ENCODE measurements around the gene KCTD8.
"Not testable (repeated sequence)": the region's sequence is repeated elsewhere in the genome, so short reads cannot be mapped to it uniquely, and the experiment has no call there.

Gene KCTD8

GRCh38 chr4:44320833-44321232, 127.8 kb downstream of the KCTD8 start:
- DNase-seq = no peak

- DNase-seq = no peak
These were observed 129.5 kb downstream of the KCTD8 start for GRCh38 chr4:44319129-44319528.

- no peak for DNase-seq
These were observed 134.9 kb downstream of the KCTD8 start for GRCh38 chr4:44313702-44314101.

GRCh38 chr4:44287505-44287904, 161.1 kb downstream of the KCTD8 start:
- no peak for DNase-seq

- no peak for DNase-seq
These were observed 169.1 kb downstream of the KCTD8 start for GRCh38 chr4:44279469-44279868.

GRCh38 chr4:44279066-44279465, 169.5 kb downstream of the KCTD8 start:
- DNase-seq = no peak

DNA sequence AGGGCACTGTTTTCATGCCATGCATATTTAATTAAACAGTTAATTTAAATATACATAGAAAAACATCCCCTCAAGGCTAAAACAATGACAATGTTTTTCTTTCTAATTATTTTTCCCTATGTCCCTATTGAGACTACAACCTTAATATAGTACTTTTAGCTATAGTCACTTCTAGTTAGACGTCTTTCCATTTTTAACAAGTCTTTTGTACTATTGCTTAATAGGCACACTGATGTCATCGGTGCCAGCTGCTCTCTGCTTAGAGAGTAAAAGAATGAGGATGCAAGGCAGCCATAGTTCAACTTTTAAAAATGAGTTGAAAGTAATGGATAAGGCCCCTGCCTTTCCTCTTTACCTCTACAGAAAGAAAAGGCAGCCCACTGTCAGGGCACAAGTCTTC, 191.1 kb downstream of the KCTD8 start:
- DNase-seq = no peak

- no peak for DNase-seq
These were observed 192.2 kb downstream of the KCTD8 start for GRCh38 chr4:44256414-44256813.

DNA sequence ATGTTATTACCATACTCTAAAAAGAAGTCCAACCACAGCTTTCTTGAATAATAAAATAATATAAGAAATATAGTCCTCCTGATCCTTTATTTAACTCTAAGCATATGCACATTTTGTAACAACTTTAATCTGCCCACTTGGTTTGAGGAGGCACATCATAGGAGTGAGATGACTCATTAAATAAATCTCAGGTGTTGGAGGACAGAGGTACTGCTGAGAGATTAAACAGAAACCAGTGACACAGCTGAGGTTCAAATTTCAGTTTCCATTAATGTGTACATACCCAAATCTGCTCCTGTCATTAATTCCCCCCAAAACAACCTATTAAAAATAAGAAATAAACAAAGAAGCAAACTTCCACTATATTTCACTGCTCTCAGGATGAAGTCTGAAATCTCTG, 211.0 kb downstream of the KCTD8 start:
- DNase-seq = no peak

DNA sequence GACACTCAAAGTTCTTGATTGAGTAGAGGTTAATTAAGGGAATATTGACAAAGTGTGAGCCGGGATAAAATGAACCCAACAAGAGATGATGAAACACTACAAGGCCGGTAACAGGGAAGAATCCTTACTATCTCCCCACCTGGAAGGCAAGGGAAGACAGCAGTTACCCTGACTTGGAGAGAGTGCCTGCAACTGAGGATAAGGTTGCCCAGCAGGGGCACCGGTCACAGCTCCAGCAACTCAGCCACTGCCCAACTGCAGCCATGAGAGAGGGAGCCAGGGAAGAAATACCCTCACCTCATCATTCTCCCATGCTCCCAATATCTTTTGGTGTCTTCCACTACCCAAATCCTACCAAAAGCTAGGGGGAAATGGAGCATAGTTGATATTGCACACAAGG, 212.7 kb downstream of the KCTD8 start:
- DNase-seq = no peak

- no peak for DNase-seq
These were observed 216.3 kb downstream of the KCTD8 start for GRCh38 chr4:44232262-44232661.

GRCh38 chr4:44231006-44231405, 217.6 kb downstream of the KCTD8 start:
- no peak for DNase-seq

DNA sequence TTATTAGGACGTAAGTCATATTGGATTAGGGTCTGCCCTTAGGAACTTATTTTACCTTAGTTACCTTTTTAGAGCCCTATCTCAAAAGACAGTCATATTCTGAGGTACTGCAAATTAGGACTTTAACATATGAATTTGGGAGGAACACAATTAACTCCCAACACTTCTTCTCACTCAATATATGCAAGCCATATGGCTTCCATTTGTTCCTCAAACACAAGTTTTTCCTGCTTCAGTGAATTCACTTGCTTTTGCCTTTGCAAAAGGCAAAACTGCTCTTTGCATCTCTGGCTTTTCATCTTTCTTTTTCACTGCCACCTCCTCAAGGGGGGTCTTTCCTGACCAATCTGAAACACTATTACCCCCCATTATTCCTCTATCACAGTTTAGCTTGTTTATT, 220.3 kb downstream of the KCTD8 start:
- no peak for DNase-seq

- DNase-seq = no peak
These were observed 227.2 kb downstream of the KCTD8 start for GRCh38 chr4:44221407-44221806.

DNA sequence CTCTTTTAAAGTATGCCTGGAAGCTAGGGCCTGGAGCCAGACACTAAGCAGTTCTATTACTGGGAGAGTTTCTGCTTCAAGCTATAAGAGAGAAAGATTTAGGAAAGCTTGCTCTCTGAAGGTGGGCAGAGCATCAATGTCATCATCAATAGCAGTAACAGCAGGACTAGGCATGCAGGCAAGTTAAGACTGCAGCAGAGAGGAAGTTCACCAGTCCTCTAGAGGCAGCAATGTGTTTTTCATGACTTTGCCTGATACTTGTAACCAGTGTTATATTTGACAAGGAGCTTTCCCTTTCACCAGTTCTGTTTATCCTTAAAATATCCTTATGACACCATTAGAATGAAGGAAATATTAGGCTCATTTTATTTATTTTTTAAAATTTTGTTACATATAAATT, 237.9 kb downstream of the KCTD8 start:
- no peak for DNase-seq

- DNase-seq = no peak
These were observed 251.8 kb downstream of the KCTD8 start for GRCh38 chr4:44196796-44197195.

DNA sequence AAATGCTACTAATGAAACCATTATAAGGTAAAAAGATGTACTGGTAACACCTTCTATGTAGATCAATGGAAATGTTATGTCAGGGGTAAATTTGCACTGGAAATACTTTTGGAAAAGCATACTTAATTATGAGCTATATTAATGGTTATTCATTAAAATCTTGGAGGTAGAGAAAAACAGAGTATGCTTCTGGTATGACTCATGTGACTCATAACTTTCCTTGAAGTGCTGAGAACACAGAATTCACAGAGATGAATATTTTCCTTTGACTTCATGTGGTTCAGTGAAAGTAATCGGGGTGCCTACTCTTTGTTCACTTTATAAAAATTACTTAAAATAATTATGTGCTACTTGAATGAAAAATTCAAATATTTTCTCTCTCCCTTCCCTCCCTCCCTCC, 254.2 kb downstream of the KCTD8 start:
- DNase-seq = no peak

GRCh38 chr4:44186850-44187246, 261.8 kb downstream of the KCTD8 start:
- no peak for DNase-seq

GRCh38 chr4:44186096-44186849, 262.3 kb downstream of the KCTD8 start:
- DNase-seq = no peak

DNA sequence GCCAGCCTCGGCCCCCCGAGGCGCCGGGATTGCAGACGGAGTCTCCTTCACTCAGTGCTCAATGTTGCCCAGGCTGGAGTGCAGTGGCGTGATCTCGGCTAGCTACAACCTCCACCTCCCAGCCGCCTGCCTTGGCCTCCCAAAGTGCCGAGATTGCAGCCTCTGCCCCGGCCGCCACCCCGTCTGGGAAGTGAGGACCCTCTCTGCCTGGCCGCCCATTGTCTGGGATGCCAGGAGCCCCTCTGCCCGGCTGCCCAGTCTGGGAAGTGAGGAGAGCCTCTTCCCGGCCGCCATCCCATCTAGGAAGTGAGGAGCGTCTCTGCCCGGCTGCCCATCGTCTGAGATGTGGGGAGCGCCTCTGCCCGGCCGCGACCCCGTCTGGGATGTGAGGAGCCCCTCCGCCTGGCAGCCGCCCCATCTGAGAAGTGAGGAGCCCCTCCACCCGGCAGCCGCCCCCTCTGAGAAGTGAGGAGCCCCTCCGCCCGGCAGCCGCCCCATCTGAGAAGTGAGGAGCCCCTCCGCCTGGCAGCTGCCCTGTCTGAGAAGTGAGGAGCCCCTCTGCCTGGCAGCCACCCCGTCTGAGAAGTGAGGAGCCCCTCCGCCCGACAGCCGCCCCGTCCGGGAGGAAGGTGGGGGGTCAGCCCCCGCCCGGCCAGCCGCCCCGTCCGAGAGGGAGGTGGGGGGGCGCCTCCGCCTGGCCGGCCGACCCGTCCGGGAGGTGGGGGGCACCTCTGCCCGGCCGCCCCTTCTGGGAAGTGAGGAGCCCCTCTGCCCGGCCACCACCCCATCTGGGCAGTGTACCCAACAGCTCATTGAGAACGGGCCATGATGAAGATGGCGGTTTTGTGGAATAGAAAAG, 266.9 kb downstream of the KCTD8 start:
- not testable (repeated sequence) for DNase-seq

GRCh38 chr4:44167766-44168165, 280.8 kb downstream of the KCTD8 start:
- DNase-seq = not testable (repeated sequence)

DNA sequence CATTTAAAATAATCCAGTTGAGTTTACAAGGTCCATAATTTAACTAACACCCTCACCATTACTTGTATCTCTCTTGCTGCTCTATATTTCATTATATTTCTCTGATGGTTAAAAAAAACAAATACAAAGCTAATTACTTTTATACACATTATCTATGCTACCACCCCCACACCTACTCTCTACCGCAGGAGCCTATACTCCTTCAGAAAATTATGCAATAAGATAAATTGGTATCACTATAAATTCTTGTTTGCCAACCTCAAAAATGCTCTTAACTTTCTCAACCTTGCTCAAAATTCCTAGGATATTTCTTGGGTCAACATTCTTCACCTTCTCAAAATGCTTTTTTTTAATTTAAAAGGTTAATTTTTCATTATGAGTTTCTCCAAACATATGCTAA, 282.7 kb downstream of the KCTD8 start:
- DNase-seq = no peak

DNA sequence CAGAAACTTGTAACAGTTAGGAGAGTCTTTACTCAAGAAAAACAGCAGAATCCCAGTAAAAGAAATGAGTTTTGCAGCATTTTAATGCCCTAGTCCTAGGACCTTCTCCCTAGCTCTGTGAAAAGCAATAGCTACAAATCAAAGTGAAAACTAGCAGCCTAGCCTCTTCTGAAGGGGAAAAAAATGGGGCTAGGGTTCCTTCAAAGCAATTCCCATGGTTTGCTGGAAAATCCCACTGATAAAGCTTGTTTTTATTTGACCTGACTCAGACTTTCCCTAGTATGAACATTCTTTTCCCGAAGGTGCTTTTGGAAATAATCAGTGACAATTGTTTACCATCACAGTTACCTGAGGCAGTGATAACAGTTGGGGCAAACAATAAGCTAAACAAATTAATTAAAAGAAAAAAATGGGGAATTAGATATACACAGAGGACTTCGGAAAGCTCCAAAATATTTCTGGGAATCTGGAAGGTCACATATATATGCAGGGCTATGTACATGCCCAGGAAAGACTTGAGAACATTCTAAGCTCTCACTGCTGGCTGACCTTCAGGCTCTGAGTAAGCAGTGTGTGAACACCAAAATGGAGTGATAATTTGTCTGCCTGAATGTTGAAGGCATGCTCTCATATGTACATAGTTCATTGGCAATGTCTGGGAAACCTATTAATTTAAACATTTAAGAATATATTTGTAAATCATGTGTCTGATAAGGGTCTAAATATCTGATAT, 285.9 kb downstream of the KCTD8 start:
- DNase-seq = no peak

DNA sequence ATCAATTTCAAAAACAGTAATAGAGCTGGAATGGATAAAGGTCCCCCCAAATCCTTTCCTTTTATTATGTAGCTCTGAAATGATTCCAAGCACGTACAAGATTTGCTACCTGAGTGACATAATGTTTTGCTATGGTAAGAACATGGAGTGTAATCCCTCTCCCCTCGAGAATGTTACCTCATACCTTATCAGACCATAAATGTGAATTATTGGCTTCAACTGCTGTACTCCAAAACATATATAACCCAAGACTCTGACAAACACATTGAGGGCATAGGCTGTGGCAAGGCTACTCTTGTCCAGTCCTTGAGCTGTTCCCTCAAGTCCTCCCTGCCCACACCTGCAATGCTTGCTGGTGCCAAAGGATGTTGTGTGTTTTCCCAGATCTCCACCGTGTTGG, 286.9 kb downstream of the KCTD8 start:
- no peak for DNase-seq
